Thoracic aorta (tissue), 2 donors: ENCODE measurements around the gene TMEM212. TPM values are rescaled to one million over a fixed set of nuclear protein-coding genes. Genes with fewer than 3 reads are reported as not detected.

Experiments used
- ATAC-seq: fragments of 150-250 bp; one replicate; pipeline ENCODE4 v1.8.0; 2017; ENCODE audit warnings: low read depth; ENCODE audit not compliant: insufficient number of reproducible peaks, low FRiP score
- DNase-seq: peaks from one replicate; pipeline ENCODE4 v3.0.0-alpha.2; 2020; ENCODE audit warnings: low spot score
- H3K27ac ChIP-seq, 2 donors: fragments of 200-600 bp; sonication (generic); 1 replicate in 1 of 2; 2 replicates in 1 of 2; pipeline ENCODE4 v1.5.1; 2016; ENCODE audit warnings: mild to moderate bottlenecking in 2 of 2, moderate library complexity in 2 of 2
- H3K27me3 ChIP-seq: fragments of 200-600 bp; sonication (generic); replicated peaks from 2 replicates; pipeline ENCODE4 v1.6.0; 2016; ENCODE audit warnings: mild to moderate bottlenecking; ENCODE audit not compliant: insufficient read depth
- H3K36me3 ChIP-seq: fragments of 200-600 bp; sonication (generic); one replicate; pipeline ENCODE4 v1.5.1; 2016
- H3K4me1 ChIP-seq, 2 donors: fragments of 200-600 bp; sonication (generic); 1 replicate in 1 of 2; 2 replicates in 1 of 2; pipeline versions ENCODE4 v1.5.1 to v1.6.0; 2016; ENCODE audit warnings: low read depth in 2 of 2, mild to moderate bottlenecking in 1 of 2; ENCODE audit not compliant: control insufficient read depth in 1 of 2
- H3K4me3 ChIP-seq: fragments of 200-600 bp; sonication (generic); 2 replicates; pipeline ENCODE4 v1.5.1; 2016; ENCODE audit warnings: mild to moderate bottlenecking
- H3K9me3 ChIP-seq: fragments of 200-600 bp; sonication (generic); 2 replicates; pipeline ENCODE4 v1.5.1; 2016
- CTCF ChIP-seq: fragments of 200-600 bp; sonication (generic); IDR thresholded peaks from one replicate; pipeline ENCODE4 v1.5.1; 2019; ENCODE audit warnings: antibody characterized with exemption
- total RNA-seq, 2 donors: library from RNA; depleted of rRNA; stranded (reverse); fragments of >200 nt; gene quantifications; one replicate each; pipeline versions ENCODE4 v1.1.0 to v1.2.3, GENCODE V29; 2016

TMEM212 gene
- not detected for total RNA-seq

- peaks cover 0 to 8% of the 10 kb centered on the region in 2 donors for H3K4me1 ChIP-seq
- no peak for DNase-seq
- no peak for TF ChIP-seq CTCF
These were observed at the start of gene TMEM212 for GRCh38 chr3:171842864-171843518. Gene TMEM212 (plus strand): TSS chr3:171843349. CDS start chr3:171843384, 35 bp downstream.

DNA sequence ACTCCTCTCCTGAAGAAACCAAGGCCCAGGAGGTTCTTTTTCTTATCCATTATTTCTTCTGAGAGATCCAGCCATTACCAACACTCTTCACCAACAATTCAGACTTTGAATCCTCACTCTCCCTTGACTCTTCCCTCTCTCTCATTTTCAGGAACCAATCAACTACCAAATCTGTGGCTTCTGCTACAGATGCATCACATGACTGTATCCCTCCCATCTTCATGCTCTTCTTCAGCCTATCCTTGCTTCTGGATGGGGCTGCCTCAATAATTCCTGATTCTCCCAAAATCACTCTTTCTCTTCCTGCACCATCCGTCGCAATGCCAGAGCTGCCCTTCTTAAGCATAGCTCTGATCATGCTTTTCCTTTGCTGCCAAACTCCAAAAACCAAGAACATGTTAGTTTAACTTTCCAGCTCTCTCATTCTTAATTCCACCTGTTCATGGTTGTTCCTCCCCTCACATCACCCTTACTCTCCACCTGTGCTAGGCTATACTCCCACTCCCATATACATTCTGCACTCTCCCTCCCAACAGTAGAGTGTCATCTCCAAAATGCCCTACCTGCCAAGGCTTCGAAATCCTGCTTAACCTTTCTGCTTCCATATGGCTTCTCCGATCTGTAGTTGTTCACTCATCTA, 46.4 kb upstream of the TMEM212 start:
- ATAC-seq (no peak), DNase-seq (no peak)
- Histone ChIP-seq H3K9me3 (no peaks in the 10 kb centered on the region), H3K4me1 (peaks cover 8 to 22% of the 10 kb centered on the region in 2 donors), H3K27me3 (no peaks in the 10 kb centered on the region), H3K36me3 (no peaks in the 10 kb centered on the region), H3K27ac (no peak overlapping the region), H3K4me3 (no peak overlapping the region)
- no peak for TF ChIP-seq CTCF

More at GRCh38 chr3:171842864-171843518, at the start of gene TMEM212:
- Histone ChIP-seq H3K4me3 (no peak within 1 kb of the TSS), H3K27me3 (no peaks in the 10 kb centered on the region), H3K9me3 (no peaks in the 10 kb centered on the region), H3K36me3 (no peaks in the 10 kb centered on the region), H3K27ac (peak within 1 kb of the TSS; percentile 21 to 40)
- no peak for ATAC-seq

DNA sequence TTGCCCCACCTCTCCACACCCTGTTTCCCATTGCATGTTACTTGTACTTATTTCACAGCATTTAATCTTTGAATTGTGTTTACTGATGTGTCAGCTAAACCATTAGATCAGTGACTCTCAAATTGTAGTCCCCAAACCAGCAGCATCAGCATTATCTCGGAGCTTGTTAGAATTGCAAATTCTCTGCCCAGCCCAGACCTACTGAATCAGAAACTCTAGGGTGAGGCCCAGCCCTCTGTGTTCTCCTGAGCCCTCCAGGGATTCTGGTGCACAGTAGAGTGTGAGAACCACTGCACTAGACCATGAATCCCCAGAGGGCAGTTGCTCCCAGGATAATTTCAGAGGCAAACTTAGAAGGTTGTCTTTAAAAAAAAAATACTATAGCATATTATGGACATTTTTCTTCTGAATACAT, 45.9 kb upstream of the TMEM212 start:
- H3K9me3 ChIP-seq: no peaks in the 10 kb centered on the region
- H3K4me1 ChIP-seq: peaks cover 13 to 28% of the 10 kb centered on the region in 2 donors
- TF ChIP-seq CTCF: no peak
- H3K27ac ChIP-seq: no peak overlapping the region
- H3K27me3 ChIP-seq: no peaks in the 10 kb centered on the region
- ATAC-seq (no peak), DNase-seq (no peak)
- no peak overlapping the region for H3K4me3 ChIP-seq
- no peaks in the 10 kb centered on the region for H3K36me3 ChIP-seq

DNA sequence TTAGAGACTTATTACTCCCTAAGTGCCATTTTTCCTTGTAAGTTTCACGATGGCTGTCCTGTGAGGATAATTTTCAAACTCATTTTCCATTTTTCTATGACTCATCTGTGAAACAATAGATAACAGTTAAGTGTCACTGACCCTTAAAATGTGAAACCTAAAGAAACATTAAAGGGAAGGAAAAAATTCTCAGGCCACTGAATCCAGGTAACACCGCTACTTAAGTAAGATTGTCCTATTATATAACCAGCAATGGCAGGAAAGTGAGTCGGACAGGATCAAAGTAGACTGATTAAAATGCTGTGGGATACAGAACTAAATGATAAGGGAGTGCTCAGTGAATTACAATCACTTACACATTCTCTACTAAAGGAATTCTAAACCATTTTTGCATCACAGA, 45.3 kb upstream of the TMEM212 start:
- Histone ChIP-seq H3K4me3 (no peak overlapping the region), H3K36me3 (no peaks in the 10 kb centered on the region), H3K9me3 (no peaks in the 10 kb centered on the region), H3K27me3 (no peaks in the 10 kb centered on the region), H3K27ac (no peak overlapping the region), H3K4me1 (peaks cover 16 to 33% of the 10 kb centered on the region in 2 donors)
- TF ChIP-seq CTCF: no peak
- DNase-seq (no peak), ATAC-seq (no peak)

DNA sequence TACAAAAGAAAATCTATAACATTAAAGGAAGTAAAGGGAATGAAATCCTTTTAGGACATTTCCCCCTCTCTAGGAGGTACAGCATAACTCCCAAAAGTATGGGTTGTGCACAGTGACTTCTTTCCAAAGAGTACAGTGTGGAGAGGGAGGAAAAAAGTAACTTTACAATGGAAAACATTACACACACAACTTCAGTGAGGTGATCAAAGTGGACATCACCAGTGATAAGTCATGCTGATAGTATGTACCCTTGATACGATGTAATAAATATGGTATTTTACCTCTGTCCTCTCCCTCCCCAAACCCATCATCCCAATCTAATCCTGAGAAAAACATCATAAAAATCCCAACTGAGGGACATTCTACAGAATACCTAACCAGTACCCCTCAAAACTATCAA, 43.6 kb upstream of the TMEM212 start:
- peaks cover 18 to 40% of the 10 kb centered on the region in 2 donors for H3K4me1 ChIP-seq
- no peak overlapping the region for H3K27ac ChIP-seq
- no peak for ATAC-seq
- H3K4me3 ChIP-seq: no peak overlapping the region
- H3K9me3 ChIP-seq: no peaks in the 10 kb centered on the region
- no peak for TF ChIP-seq CTCF
- H3K27me3 ChIP-seq: no peaks in the 10 kb centered on the region
- DNase-seq: no peak
- no peaks in the 10 kb centered on the region for H3K36me3 ChIP-seq
